ENCODE results near the gene ICA1. TPM values are rescaled to one million over a fixed set of nuclear protein-coding genes. Genes with fewer than 3 reads are reported as not detected.
"Not testable (repeated sequence)": the region's sequence is repeated elsewhere in the genome, so short reads cannot be mapped to it uniquely, and the experiment has no call there.

ICA1 gene
- total RNA-seq, 2 donors from 2014 or later = 38.3 to 62.5 TPM

DNA sequence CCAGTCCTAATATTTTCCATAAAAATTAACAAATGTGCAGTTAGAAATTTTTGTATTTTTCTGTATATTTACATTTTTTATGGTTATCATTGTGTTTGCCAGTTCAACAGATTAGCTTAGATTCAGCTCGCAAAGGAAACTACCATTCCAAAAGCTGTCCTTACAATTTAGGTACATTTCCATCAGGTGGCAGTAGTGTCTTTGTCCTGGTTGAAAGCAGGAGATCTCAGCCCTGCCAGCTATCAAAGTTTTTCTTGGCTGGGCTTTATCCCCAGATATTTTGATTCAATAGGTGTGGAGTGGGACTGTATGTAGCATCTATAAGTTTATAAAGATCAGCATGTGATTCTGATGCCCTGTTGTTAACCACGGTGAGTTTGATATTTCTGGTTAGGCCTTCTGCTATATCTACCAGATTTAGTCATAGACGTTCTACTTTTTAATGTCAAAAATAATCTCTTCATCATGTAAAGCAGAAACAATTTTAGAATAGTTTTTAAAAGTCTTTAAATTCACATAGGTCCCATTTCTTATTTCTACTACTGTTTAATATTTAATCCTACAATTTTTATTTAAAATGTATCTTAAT lies 15.5 kb upstream of the ICA1 start:
- intact Hi-C loops (cut with DNase I) = no loop called here
- ATAC-seq = no peak
- DNase-seq = no peak

- no peak for ATAC-seq
- intact Hi-C loops (cut with DNase I) = no loop called here
Observed at GRCh38 chr7:8274589-8274988, 12.6 kb upstream of the ICA1 start.

DNA sequence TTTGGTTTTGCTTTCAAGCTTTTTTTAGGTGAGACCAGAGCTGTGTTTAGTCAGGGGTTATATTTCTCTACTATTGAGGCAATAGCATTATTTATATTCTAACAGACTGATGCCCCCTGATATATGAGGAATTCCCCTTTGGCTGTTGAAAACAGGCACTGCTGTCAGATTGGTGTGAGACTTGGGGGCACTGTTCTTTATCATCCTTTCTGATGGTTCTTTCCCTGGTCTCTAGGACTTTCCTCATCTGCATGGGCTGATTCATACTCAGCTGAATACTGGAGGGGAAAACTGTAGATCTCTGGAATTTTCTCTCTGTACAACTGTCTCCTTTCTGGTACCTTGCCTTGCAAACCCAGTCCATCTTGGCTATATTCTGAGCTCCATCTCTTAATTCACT lies 10.0 kb upstream of the ICA1 start:
- ATAC-seq = no peak

More at GRCh38 chr7:8274589-8274988, 12.6 kb upstream of the ICA1 start:
- DNase-seq = no peak

GRCh38 chr7:8263048-8263447 lies 1.1 kb upstream of the ICA1 start:
- intact Hi-C loops (cut with DNase I) = no loop called here
- ATAC-seq = no peak
- no peak for DNase-seq

More for the DNA sequence above, 10.0 kb upstream of the ICA1 start:
- no peak for DNase-seq
- intact Hi-C loops (cut with DNase I) = no loop called here

GRCh38 chr7:8260871-8261694 lies 884 bp downstream of the ICA1 start:
- intact Hi-C loops (cut with DNase I) = no loop called here
- ATAC-seq (peak; percentile 60 to 70), DNase-seq (peak; percentile 75)

DNA sequence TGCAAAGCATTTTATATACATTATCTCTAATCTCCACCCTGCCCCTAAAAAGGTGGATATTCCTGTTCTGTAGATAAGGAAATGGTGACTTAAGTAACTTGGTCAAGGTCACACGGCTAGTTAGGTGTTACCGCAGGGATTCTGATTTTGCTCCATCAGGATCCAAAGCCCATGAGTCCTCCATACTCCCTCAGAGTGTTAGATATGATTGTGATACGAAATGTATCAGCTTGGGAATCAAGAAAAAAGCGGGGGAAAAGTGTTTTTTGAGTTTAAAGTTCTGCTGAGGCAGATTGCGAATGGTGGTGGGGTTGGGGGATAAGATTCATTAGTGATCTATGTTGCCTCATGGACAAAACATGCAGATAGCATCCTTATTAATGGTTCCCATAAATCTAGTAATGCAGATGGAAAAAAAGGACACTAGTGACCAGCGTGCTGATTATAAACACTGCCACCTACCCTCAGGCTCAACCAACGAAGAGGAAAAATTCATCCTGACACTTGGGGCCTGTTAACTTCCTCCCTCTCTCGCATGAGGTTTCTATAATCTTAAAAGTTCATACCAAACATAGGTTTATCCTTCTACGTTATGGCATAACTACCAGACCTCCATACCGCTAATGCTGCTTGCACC lies 2.3 kb downstream of the ICA1 start:
- DNase-seq (no peak), ATAC-seq (no peak)
- intact Hi-C loops (cut with DNase I) = no loop called here

DNA sequence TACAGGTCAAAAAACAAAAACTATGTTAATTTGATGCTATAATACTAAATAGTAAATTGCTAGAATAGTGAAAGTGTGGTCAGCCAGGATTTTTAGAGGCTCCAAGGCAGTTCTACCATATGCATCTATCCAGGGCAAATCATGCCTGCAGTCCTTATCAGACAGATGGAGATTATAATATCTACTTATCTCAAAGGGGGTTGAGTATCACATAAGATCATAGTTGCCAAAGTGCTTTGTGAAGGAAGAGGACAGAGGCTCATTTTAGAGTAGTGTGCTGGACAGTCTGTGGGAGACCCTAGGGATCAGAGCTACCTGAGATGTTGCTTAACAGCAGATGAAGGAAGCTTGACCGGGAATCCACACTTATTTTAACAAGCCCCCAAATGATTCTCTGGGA lies 3.2 kb downstream of the ICA1 start:
- DNase-seq (no peak), ATAC-seq (no peak)
- intact Hi-C loops (cut with DNase I) = no loop called here

DNA sequence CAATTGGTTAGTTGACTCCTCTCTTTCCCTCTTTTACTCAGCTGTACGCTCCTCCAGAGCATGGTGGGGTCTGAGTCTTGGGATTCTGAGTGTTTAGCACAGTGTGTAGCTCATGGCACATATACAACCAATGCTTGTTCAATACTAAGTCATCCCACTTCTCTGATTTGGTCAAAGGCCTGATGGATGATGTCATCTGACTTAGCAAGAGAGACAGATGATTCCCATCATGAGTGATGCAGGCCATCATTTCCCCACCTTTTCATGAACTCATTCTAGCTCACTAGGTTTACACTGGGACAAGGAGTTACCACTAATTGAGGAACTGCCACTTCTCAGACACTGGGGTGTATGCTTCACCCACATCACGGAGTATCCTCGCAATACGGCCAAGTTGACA lies 3.8 kb downstream of the ICA1 start:
- intact Hi-C loops (cut with DNase I) = no loop called here
- no peak for ATAC-seq
- DNase-seq = no peak

GRCh38 chr7:8255680-8256655 lies 6.0 kb downstream of the ICA1 start:
- ATAC-seq (no peak), DNase-seq (no peak)
- intact Hi-C loops (cut with DNase I) = no loop called here

DNA sequence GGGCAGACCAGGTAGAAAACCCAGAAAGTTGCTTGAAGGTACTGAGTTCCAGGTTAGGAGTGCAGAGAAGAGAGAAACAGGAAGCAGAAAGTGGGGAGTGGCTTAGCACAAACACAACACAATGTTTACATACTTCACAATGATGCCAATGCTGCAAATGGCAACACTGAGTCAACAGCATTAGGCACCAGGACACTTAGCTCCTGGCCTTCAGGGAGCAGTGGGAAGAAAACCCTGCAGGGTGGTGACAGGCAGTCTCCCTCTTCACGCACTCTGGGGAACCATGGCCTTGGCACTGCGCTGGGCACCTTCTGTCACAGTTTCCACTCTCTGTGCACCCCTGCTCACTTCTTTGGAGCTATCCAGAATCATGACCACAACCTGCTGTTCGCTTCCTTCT lies 7.3 kb downstream of the ICA1 start:
- intact Hi-C loops (cut with DNase I) = no loop called here
- DNase-seq = no peak
- peak in 1 of 2 donors; percentile 25 for ATAC-seq

DNA sequence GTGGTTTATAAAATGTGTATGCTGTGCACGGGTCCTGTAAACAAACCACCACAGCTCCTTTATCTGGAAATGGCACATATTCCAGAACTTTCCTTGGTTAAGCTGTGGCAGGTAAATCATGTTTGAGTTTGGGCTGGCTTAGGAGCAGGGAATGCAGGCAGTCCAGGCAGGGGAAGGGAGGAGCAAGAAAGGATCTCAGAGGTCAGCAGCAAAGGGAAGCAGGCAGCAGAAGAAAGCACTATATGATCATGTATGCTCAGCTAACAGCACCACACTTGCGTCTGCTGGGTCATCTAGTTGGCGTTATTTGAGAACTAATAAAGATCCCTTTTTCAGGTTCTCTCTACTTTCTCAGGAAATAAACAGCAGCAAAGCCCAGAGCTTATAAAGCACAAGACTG lies 7.8 kb downstream of the ICA1 start:
- no peak for DNase-seq
- intact Hi-C loops (cut with DNase I) = no loop called here
- no peak for ATAC-seq

DNA sequence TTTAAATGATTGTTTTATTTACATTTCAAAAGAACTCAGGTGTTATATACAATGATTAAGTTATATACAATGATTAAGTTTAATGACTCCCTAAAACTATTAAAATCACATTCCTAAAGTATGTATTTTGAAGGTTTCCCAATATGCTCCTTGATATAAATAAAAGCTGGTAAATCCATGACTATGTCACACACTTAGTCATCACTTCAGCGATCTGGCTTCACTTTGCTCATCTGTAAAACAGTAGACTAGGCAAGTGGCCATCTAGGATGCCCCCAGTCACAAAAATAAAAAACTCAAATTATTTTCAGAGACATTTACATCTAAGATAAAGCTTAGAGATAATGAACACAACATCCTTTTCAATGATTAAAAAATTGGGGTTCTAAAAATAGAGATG lies 10.8 kb downstream of the ICA1 start:
- DNase-seq (no peak), ATAC-seq (peak in 1 of 2 donors; percentile 53)
- intact Hi-C loops (cut with DNase I) = no loop called here

DNA sequence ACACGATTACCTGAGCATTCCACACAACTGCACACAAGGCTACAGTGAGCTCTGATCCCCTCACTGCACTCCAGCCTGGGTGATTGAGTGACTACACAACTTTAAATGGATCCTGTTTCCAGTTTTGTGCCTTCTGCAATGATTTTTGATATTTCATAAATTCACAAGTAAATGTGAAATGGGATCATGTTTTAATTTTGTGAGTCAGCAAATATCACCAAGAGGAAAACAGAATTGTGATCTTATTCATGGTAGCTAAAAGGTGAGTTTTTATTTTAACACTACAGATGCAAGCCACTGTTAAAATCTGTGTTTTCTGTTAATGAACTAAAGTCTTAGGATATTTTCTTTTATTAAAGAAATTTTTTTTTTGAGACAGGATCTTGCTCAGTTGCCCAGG lies 11.4 kb downstream of the ICA1 start:
- DNase-seq (no peak), ATAC-seq (no peak)
- intact Hi-C loops (cut with DNase I) = no loop called here

- intact Hi-C loops (cut with DNase I) = no loop called here
- ATAC-seq = no peak
- DNase-seq = no peak
Observed at GRCh38 chr7:8249121-8249520, 12.8 kb downstream of the ICA1 start.

DNA sequence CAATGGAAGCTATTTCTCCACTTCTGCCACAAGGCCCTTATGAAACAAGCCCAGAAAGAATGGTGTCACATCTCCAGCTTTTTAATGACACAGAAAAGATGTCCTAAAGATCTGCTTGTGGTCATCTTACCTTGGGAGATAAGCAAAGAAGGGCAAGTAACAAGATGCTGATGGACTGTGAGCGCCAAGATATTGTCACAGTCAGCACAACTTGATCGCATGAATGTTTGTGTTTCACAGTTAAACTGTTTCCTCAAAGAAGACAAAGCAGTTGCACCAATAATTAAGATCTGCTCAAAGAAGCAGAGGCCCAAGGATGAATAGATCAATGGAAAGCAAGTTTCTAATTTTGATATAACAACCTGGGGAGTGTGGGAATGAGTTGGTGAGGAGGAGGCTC lies 15.9 kb downstream of the ICA1 start:
- no peak for ATAC-seq
- intact Hi-C loops (cut with DNase I) = no loop called here

DNA sequence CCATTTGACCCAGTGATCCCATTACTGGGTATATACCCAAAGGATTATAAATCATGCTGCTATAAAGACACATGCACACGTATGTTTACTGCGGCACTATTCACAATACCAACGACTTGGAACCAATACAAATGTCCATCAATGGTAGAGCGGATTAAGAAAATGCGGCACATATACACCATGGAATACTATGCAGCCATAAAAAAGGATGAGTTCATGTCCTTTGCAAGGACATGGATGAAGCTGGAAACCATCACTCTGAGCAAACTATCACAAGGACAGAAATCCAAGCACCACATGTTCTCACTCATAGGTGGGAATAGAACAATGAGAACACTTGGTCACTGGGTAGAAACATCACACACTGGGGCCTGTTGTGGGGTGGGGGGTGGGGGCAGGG lies 16.9 kb downstream of the ICA1 start:
- intact Hi-C loops (cut with DNase I); DNase-seq; ATAC-seq: not testable (repeated sequence)

More for the DNA sequence above, 15.9 kb downstream of the ICA1 start:
- no peak for DNase-seq

- DNase-seq; intact Hi-C loops (cut with DNase I); ATAC-seq: not testable (repeated sequence)
Observed at GRCh38 chr7:8243059-8243458, 18.9 kb downstream of the ICA1 start.

DNA sequence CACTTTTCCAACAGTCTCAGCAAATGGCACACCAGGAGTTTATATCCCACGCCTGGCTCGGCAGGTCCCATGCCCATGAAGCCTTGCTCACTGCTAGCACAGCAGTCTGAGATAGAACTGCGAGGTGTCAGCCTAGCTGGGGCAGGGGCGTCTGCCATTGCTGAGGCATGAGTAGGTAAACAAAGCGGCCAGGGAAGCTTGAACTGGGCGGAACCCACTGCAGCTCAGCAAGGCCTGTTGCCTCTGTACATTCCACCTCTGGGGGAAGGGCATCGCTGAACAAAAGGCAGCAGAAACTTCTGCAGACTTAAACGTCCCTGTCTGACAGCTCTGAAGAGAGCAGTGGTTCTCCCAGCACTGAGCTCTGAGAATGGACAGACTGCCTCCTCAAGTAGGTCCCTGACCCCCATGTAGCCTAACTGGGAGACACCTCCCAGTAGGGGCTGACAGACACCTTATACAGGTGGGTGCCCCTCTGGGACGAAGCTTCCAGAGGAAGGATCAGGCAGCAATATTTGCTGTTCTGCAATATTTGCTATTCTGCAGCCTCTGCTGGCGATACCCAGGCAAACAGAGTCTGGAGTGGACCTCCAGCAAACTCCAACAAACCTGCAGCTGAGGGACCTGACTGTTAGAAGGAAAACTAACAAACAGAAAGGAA lies 22.1 kb downstream of the ICA1 start:
- intact Hi-C loops (cut with DNase I) = not testable (repeated sequence)

More for the DNA sequence above, 22.1 kb downstream of the ICA1 start:
- not testable (repeated sequence) for ATAC-seq, DNase-seq

All from left cardiac atrium (tissue), 4 donors.